ENCODE results near the gene FLAD1.
"Not testable (repeated sequence)": the region's sequence is repeated elsewhere in the genome, so short reads cannot be mapped to it uniquely, and the experiment has no call there.

FLAD1 gene

DNA sequence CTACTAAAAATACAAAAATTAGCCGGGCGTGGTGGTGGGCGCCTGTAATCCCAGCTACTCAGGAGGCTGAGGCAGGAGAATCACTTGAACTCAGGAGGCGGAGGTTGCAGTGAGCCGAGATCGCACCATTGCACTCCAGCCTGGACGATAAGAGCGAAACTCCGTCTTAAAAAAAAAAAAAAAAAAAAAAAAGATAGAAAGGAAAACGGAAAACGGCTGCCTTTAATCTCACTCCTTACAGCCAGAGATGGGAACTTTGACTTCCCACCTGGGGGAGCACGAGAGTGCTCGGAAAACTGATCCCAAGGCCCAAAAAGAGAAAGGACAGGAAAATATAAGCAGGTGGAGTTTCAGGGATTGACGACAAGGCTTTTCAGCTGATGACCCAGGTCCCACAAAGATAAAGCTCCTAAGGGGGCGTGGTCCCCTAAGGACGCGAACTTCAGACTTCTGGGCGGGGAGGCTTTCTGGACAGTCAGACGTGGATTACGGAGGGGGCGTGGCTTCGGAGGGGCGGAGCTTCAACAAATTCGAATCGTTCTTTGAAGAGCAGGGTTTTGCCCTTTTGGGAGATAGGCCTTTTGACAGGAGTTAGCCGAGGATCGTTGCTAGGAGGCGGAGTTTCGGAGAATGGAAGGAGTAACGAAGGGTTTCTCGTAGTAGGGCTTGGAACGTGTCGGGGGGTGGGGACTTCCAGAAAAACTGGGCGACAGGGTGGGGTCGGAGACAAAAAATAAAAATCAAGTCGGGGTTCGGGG lies 9.6 kb upstream of the FLAD1 start:
- Histone ChIP-seq H3K4me3 (ENCODE audit: severe bottlenecking) (peak overlapping the region; percentile 53), H3K27ac (ENCODE audit: poor library complexity, severe bottlenecking) (peak overlapping the region; percentile 99), H3K27me3 (ENCODE audit: insufficient read depth, poor library complexity, severe bottlenecking) (no peaks in the 10 kb centered on the region), H3K4me1 (ENCODE audit: insufficient read depth, poor library complexity, severe bottlenecking) (peaks cover 19% of the 10 kb centered on the region), H3K9me3 (ENCODE audit: severe bottlenecking) (no peaks in the 10 kb centered on the region), H3K36me3 (ENCODE audit: low read depth) (peaks cover 35% of the 10 kb centered on the region)
- DNase-seq (ENCODE audit: low spot score) (peak; percentile 95), ATAC-seq (ENCODE audit: low read depth) (peak; percentile 0; the same call in 1 of the 3 replicates)
- TF ChIP-seq, protein P1, sequence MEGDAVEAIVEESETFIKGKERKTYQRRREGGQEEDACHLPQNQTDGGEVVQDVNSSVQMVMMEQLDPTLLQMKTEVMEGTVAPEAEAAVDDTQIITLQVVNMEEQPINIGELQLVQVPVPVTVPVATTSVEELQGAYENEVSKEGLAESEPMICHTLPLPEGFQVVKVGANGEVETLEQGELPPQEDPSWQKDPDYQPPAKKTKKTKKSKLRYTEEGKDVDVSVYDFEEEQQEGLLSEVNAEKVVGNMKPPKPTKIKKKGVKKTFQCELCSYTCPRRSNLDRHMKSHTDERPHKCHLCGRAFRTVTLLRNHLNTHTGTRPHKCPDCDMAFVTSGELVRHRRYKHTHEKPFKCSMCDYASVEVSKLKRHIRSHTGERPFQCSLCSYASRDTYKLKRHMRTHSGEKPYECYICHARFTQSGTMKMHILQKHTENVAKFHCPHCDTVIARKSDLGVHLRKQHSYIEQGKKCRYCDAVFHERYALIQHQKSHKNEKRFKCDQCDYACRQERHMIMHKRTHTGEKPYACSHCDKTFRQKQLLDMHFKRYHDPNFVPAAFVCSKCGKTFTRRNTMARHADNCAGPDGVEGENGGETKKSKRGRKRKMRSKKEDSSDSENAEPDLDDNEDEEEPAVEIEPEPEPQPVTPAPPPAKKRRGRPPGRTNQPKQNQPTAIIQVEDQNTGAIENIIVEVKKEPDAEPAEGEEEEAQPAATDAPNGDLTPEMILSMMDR (IDR thresholded peaks at IDR 0.05; ENCODE audit: poor library complexity, severe bottlenecking) = peak; percentile 22

DNA sequence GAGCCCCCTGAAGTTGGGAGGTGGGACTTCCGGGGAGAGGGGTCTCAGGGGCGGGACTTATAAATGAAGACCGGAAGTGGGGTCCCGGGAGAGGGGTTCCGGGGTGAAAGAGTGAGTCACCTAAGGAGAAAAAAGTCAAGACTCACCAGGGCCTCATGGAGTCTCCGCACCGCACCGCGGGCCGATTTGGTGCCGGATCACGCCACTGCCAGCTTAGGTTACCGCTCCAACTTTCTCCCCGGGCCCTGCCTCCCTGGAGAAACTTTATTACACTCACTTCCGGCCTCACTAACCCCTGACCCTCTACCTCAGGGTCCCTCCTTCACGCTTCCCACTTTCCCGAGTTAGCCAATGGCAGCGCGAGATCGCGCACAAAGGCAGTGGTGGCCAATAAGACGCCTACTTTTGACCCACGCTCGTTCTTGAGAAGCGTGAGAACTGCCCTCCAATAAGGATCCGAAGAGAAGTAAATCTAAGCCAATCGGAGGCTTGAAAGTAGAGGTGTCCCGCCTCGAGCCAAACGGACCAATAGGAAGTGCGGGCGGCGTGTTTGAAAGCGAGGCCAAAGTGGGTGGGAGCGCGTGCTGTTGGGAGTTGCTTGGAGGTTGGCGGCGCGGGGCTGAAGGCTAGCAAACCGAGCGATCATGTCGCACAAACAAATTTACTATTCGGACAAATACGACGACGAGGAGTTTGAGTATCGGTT lies 8.9 kb upstream of the FLAD1 start, which contains the start of gene CKS1B:
TSS of gene CKS1B (plus strand) at position 580 of the 706 bp plus-strand sequence. CDS start at position 645, 65 bp downstream.
- DNase-seq (ENCODE audit: low spot score) = peak; percentile 98
- H3K4me3 ChIP-seq (ENCODE audit: severe bottlenecking) = peak within 1 kb of the TSS; percentile 53
- no peaks in the 10 kb centered on the region for H3K27me3 ChIP-seq (ENCODE audit: insufficient read depth, poor library complexity, severe bottlenecking)
- peak; percentile 65 for ATAC-seq (ENCODE audit: low read depth)
- peak within 1 kb of the TSS; percentile 99 for H3K27ac ChIP-seq (ENCODE audit: poor library complexity, severe bottlenecking)
- peaks cover 17% of the 10 kb centered on the region for H3K4me1 ChIP-seq (ENCODE audit: insufficient read depth, poor library complexity, severe bottlenecking)
- H3K36me3 ChIP-seq (ENCODE audit: low read depth) = peaks cover 32% of the 10 kb centered on the region
- H3K9me3 ChIP-seq (ENCODE audit: severe bottlenecking) = no peaks in the 10 kb centered on the region
- TF ChIP-seq, protein P1 (IDR thresholded peaks at IDR 0.05; ENCODE audit: poor library complexity, severe bottlenecking) = no peak

DNA sequence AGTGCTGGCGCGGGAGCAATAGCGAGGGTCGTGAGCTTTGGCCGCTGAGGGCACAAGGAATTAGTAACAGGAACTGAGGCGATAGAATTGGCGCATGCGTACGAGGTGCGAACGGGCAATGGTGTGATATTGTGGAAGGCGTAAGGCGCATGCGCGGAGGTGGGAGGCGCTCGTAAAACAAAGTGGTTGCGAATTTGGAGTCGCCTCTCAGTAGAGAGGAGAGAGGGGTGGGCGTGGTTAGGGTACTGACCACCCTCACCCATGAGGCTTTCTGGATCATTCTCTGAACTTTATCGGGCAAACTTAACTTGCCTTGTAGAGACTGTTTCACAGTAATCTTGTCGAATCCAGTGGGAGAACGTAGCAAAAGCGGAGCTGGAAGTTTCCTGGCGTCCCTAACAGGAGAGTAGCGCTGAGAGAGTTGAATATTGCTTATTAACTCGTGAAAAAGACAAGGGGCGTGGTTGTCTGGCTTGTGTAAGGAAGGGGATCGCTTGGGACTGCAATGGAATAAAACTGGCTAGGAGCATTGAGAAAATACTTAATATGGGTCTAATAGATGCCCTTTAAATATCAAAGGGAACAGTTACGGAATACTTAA lies 8.2 kb upstream of the FLAD1 start:
- peaks cover 17% of the 10 kb centered on the region for H3K4me1 ChIP-seq (ENCODE audit: insufficient read depth, poor library complexity, severe bottlenecking)
- DNase-seq (ENCODE audit: low spot score) = peak; percentile 94
- peak; percentile 13; the same call in 2 of the 3 replicates for ATAC-seq (ENCODE audit: low read depth)
- no peaks in the 10 kb centered on the region for H3K27me3 ChIP-seq (ENCODE audit: insufficient read depth, poor library complexity, severe bottlenecking)
- peak overlapping the region; percentile 53 for H3K4me3 ChIP-seq (ENCODE audit: severe bottlenecking)
- H3K9me3 ChIP-seq (ENCODE audit: severe bottlenecking) = no peaks in the 10 kb centered on the region
- peak overlapping the region; percentile 99 for H3K27ac ChIP-seq (ENCODE audit: poor library complexity, severe bottlenecking)
- H3K36me3 ChIP-seq (ENCODE audit: low read depth) = peaks cover 37% of the 10 kb centered on the region
- TF ChIP-seq, protein P1 (IDR thresholded peaks at IDR 0.05; ENCODE audit: poor library complexity, severe bottlenecking) = no peak

DNA sequence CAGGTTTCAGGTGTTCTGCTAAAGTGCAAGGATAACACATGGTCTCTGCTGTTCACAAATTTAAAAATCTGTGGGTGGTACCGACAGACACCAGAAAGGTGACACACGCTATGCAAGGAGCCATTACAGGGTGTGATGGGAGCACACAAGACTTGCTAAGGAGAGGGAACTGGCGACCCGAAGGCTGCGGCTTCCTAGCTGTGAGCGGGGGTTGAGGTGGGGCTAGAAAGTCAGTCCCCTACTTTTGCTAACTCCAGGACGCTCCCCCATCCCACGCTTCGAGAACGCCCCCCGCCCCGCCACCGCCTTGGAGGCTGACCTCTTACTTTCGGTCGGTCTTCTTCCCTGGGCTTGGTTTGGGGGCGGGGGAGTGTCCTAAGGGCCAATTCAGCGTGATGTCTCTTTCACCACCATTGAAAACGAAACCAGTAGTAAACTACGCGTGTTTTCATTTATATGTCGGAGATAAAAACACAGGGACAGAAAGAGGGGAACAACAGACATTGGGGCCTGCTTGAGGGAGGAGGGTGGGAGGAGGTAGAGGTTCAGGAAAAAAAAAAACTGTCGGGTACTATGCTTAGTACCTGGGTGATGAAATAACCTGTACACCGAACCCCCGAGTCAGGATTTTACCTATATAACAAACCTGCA lies 7.6 kb upstream of the FLAD1 start:
- Histone ChIP-seq H3K27ac (ENCODE audit: poor library complexity, severe bottlenecking) (peak overlapping the region; percentile 99), H3K9me3 (ENCODE audit: severe bottlenecking) (no peaks in the 10 kb centered on the region), H3K4me3 (ENCODE audit: severe bottlenecking) (peak overlapping the region; percentile 53), H3K27me3 (ENCODE audit: insufficient read depth, poor library complexity, severe bottlenecking) (no peaks in the 10 kb centered on the region), H3K36me3 (ENCODE audit: low read depth) (peaks cover 43% of the 10 kb centered on the region), H3K4me1 (ENCODE audit: insufficient read depth, poor library complexity, severe bottlenecking) (peaks cover 17% of the 10 kb centered on the region)
- ATAC-seq (ENCODE audit: low read depth) (no peak), DNase-seq (ENCODE audit: low spot score) (no peak)
- TF ChIP-seq, protein P1 (IDR thresholded peaks at IDR 0.05; ENCODE audit: poor library complexity, severe bottlenecking) = no peak

DNA sequence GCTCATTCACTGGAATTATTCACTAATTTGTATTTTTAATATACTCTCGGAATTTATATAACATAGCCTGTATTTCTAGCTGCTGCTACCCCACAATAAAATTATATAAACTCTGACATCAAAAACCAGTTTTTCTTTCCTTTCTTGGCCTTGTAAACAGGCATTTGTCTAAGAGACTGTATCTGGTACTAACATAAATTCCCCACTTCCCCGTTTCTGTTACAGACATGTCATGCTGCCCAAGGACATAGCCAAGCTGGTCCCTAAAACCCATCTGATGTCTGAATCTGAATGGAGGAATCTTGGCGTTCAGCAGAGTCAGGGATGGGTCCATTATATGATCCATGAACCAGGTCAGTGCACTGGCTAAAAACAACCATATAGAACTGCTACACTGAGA lies 5.4 kb upstream of the FLAD1 start:
- not testable (repeated sequence) for ATAC-seq (ENCODE audit: low read depth); H3K4me3 ChIP-seq (ENCODE audit: severe bottlenecking); H3K27me3 ChIP-seq (ENCODE audit: insufficient read depth, poor library complexity, severe bottlenecking); DNase-seq (ENCODE audit: low spot score); H3K9me3 ChIP-seq (ENCODE audit: severe bottlenecking)
- H3K4me1 ChIP-seq (ENCODE audit: insufficient read depth, poor library complexity, severe bottlenecking) = peaks cover 10% of the 10 kb centered on the region
- H3K27ac ChIP-seq (ENCODE audit: poor library complexity, severe bottlenecking) = peak overlapping the region; percentile 99
- peaks cover 43% of the 10 kb centered on the region for H3K36me3 ChIP-seq (ENCODE audit: low read depth)
